A549 (cell line): Measurements from ENCODE around the gene NCS1. TPM values are rescaled to one million over a fixed set of nuclear protein-coding genes. Genes with fewer than 3 reads are reported as not detected.

Source experiments
- ATAC-seq, 2 experiments: fragments of 200-7000 bp in 1 of 2; fragments of >200 bp in 1 of 2; cut with Nextera tagmentation in 1 of 2; cut with Tn5 transposase in 1 of 2; 3 replicates each; pipeline versions ENCODE4 v1.8.0 to v1.9.1; 2018 to 2020; ENCODE audit warnings: mild to moderate bottlenecking in 1 of 2, moderate library complexity in 1 of 2
- CTCF ChIA-PET: fragments of 300-600 bp; sonication (Branson Sonifier 250); formaldehyde crosslinking; extraction: SDS; loops from one replicate; lab custom pipeline; 2021; ENCODE audit warnings: antibody characterized with exemption, inconsistent platforms; lab: Yijun Ruan, JAX
- POLR2A ChIA-PET: fragments of 350-600 bp; formaldehyde crosslinking; extraction: SDS; loops from one replicate; lab custom pipeline; 2021; ENCODE audit warnings: antibody characterized with exemption, inconsistent platforms; lab: Yijun Ruan, JAX
- DNase-seq, 2 experiments: peaks; one replicate each; pipeline versions ENCODE4 v3.0.0 to v3.0.0-alpha.2; 2011 to 2016; ENCODE audit warnings: low read depth in 1 of 2, low spot score in 1 of 2
- FAIRE-seq: peaks from 2 replicates; lab custom pipeline; 2011; peaks lifted over from hg19 to GRCh38; lab: Jason Lieb, UNC
- H3K27ac ChIP-seq, 2 experiments: fragments of >200 bp; sonication (Bioruptor Twin); formaldehyde crosslinking; 3 replicates each; pipeline ENCODE4 v1.5.1; 2016 to 2017
- H3K4me1 ChIP-seq: fragments of >200 bp; sonication (Bioruptor Twin); formaldehyde crosslinking; 3 replicates; pipeline ENCODE4 v1.6.1; 2016
- H3K4me2 ChIP-seq: fragments of >200 bp; sonication (Bioruptor Twin); formaldehyde crosslinking; 3 replicates; pipeline ENCODE4 v1.6.1; 2016
- H3K4me3 ChIP-seq: fragments of >200 bp; sonication (Bioruptor Twin); formaldehyde crosslinking; 3 replicates; pipeline ENCODE4 v1.5.1; 2016
- H3K9me3 ChIP-seq: fragments of >200 bp; sonication (Bioruptor Twin); formaldehyde crosslinking; 3 replicates; pipeline ENCODE4 v1.6.1; 2016
- ATOH8 ChIP-seq: fragments of 250-450 bp; sonication (Bioruptor Pico); IDR thresholded peaks from 2 replicates; pipeline ENCODE4 v1.5.0; 2020; ENCODE audit warnings: low read depth, mild to moderate bottlenecking, moderate library complexity
- CBX2 ChIP-seq: fragments of 200-600 bp; sonication (generic); IDR thresholded peaks from 2 replicates; pipeline ENCODE4 v1.6.1; 2016; ENCODE audit warnings: low read depth, mild to moderate bottlenecking, borderline replicate concordance
- CEBPB ChIP-seq, 2 experiments: fragments of >200 bp in 1 of 2; sonication (Bioruptor Twin) in 1 of 2; formaldehyde crosslinking in 1 of 2; IDR thresholded peaks; 2 replicates each; pipeline ENCODE4 v1.6.1; 2012 to 2016
- EHF ChIP-seq: fragments of 250-450 bp; sonication (Bioruptor Pico); IDR thresholded peaks from 2 replicates; pipeline ENCODE4 v1.5.0; 2020; ENCODE audit warnings: mild to moderate bottlenecking
- EHMT2 ChIP-seq: fragments of 200-600 bp; sonication (generic); IDR thresholded peaks from 2 replicates; pipeline ENCODE4 v1.6.1; 2016; ENCODE audit warnings: antibody characterized with exemption, low read depth, mild to moderate bottlenecking, moderate library complexity
- FOXS1 ChIP-seq: fragments of 250-450 bp; sonication (Bioruptor Pico); IDR thresholded peaks from 2 replicates; pipeline ENCODE4 v1.5.0; 2020; ENCODE audit warnings: mild to moderate bottlenecking, moderate library complexity
- HDAC2 ChIP-seq: fragments of 200-600 bp; sonication (generic); IDR thresholded peaks from 2 replicates; pipeline ENCODE4 v1.6.1; 2016
- HOXA7 ChIP-seq: fragments of 250-450 bp; sonication (Bioruptor Pico); IDR thresholded peaks from 2 replicates; pipeline ENCODE4 v1.5.0; 2020; ENCODE audit warnings: mild to moderate bottlenecking, moderate library complexity
- HOXB5 ChIP-seq: fragments of 250-450 bp; sonication (Bioruptor Pico); IDR thresholded peaks from 2 replicates; pipeline ENCODE4 v1.5.0; 2020; ENCODE audit warnings: mild to moderate bottlenecking, moderate library complexity
- JUN ChIP-seq, 2 experiments: fragments of >200 bp; sonication (Bioruptor Twin); formaldehyde crosslinking; IDR thresholded peaks; 2 replicates in 1 of 2; 3 replicates in 1 of 2; pipeline ENCODE4 v1.6.1; 2016 to 2017
- JUNB ChIP-seq: fragments of >200 bp; sonication (Bioruptor Twin); formaldehyde crosslinking; IDR thresholded peaks from 2 replicates; pipeline ENCODE4 v1.6.1; 2016
- KDM5A ChIP-seq: fragments of 200-600 bp; sonication (generic); IDR thresholded peaks from 2 replicates; pipeline ENCODE4 v1.6.1; 2016; ENCODE audit warnings: antibody characterized with exemption, mild to moderate bottlenecking
- MAFK ChIP-seq: fragments of 450-650 bp; IDR thresholded peaks from 2 replicates; pipeline ENCODE4 v1.6.1; 2014; ENCODE audit not compliant: partially characterized antibody
- MYC ChIP-seq: IDR thresholded peaks from 2 replicates; pipeline ENCODE4 v1.6.1; 2012; ENCODE audit warnings: mild to moderate bottlenecking, inconsistent platforms, low read length, improper control_type of control experiment, borderline replicate concordance
- NFE2L2 ChIP-seq: fragments of 150-350 bp; conservative IDR thresholded peaks from 2 replicates; pipeline ENCODE4 v1.6.1; 2014; ENCODE audit warnings: low read length
- REST ChIP-seq: fragments of 200-600 bp; sonication (generic); IDR thresholded peaks from 2 replicates; pipeline ENCODE4 v1.6.1; 2016; ENCODE audit warnings: antibody characterized with exemption, mild to moderate bottlenecking, moderate library complexity
- RFX5 ChIP-seq: fragments of 450-650 bp; IDR thresholded peaks from 2 replicates; pipeline ENCODE4 v1.7.1; 2014; ENCODE audit warnings: antibody characterized with exemption, mild to moderate bottlenecking, moderate library complexity
- RNF2 ChIP-seq: fragments of 200-600 bp; sonication (generic); IDR thresholded peaks from 2 replicates; pipeline ENCODE4 v1.6.1; 2016; ENCODE audit warnings: low read depth, mild to moderate bottlenecking, antibody characterized with exemption, moderate library complexity, borderline replicate concordance
- TFCP2L1 ChIP-seq: fragments of 250-450 bp; sonication (Bioruptor Pico); IDR thresholded peaks from 2 replicates; pipeline ENCODE4 v1.5.0; 2021; ENCODE audit warnings: mild to moderate bottlenecking
- ZFP36 ChIP-seq: fragments of 450-650 bp; IDR thresholded peaks from 2 replicates; pipeline ENCODE4 v1.6.1; 2014; ENCODE audit warnings: borderline replicate concordance; ENCODE audit not compliant: partially characterized antibody
- ZNF302 ChIP-seq: fragments of 250-450 bp; sonication (Bioruptor Pico); IDR thresholded peaks from 2 replicates; pipeline ENCODE4 v1.9.0; 2021; ENCODE audit warnings: inconsistent platforms, mild to moderate bottlenecking, moderate library complexity
- ZSCAN20 ChIP-seq: fragments of 250-450 bp; sonication (Bioruptor Pico); IDR thresholded peaks from 2 replicates; pipeline ENCODE4 v1.8.0; 2022; ENCODE audit warnings: mild to moderate bottlenecking, moderate library complexity
- WGBS: methylation state at CpG from one replicate; pipeline ENCODE4 v1.1.6; 2017; ENCODE audit errors: missing lambda C conversion rate; 5-methylcytosine and 5-hydroxymethylcytosine counted together
- polyA plus RNA-seq, 4 experiments: library from polyadenylated mRNA; depleted of rRNA in 3 of 4; stranded (reverse); fragments of >200 nt; fragmentation: RNase III in 1 of 4; extraction: RNeasy Plus Mini Kit Qiagen cat#74134 plus additional on column Dnase treatment in 1 of 4; gene quantifications; 2 replicates in 3 of 4; 3 replicates in 1 of 4; pipeline ENCODE4 v1.2.3, GENCODE V29; 2011 to 2017

The NCS1 gene
- polyA plus RNA-seq, 2 of the 4 experiments (the other 2 are of a cell fraction) = 17.9 to 21.9 TPM

GRCh38 chr9:130254747-130255630, 82.8 kb downstream of the NCS1 start:
- CTCF ChIA-PET = interaction anchor here (1.1 to 5.6 kb wide), 9 partner anchors 9 to 343 kb away, joined by 3 to 46 read pairs (median 4); no protein-coding TSS in a partner anchor
- FAIRE-seq = no peak
- H3K4me2 ChIP-seq = no peak overlapping the region

DNA sequence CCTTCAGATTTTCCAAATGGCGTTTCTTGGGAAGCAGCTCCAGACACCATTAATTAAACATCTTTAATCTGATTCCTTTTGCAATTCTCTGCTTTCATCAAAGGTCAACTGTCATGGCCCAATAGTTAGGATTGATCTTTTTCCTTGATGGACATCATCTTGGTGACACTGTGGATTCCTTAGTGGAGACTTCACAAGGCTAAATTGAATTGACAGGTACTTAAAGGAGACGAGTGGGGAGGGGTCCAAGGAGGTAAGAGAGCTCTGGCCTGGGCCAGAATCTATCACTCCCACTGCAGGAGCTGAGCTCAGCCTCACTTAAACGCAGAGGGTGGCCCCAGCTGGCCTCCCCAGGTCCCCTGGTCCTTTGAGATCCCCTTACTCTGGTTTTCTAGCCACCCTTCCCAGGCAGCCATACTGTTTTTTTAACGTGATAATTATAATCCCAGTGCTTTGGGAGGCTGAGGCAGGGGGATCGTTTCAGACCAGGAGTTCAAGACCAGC, 83.5 kb downstream of the NCS1 start:
- ChIA-PET POLR2A (no interaction called here), CTCF (interaction anchor here (1.1 to 5.6 kb wide), 9 partner anchors 9 to 344 kb away, joined by 3 to 46 read pairs (median 4); no protein-coding TSS in a partner anchor)
- 19% methylated on average over 5 of the region's 5 CpGs for WGBS
- H3K4me1 ChIP-seq = no peaks in the 10 kb centered on the region
- TF ChIP-seq HOXB5 (CRISPR knock-in tag) (no peak), JUN (IDR thresholded peaks at IDR 0.05) (no peak), EHF (CRISPR knock-in tag) (no peak), RNF2 (no peak), HOXA7 (CRISPR knock-in tag) (no peak), NFE2L2 (no peak), MYC (no peak), RFX5 (no peak), REST (no peak), MAFK (no peak), JUNB (no peak), CEBPB (IDR thresholded peaks at IDR 0.05) (no peak), ZSCAN20 (CRISPR knock-in tag) (no peak), ATOH8 (CRISPR knock-in tag) (no peak)
- TF ChIP-seq, all 56 proteins: peak for 0
- no peak for FAIRE-seq
- Histone ChIP-seq H3K27ac (no peak overlapping the region), H3K9me3 (peaks cover 3% of the 10 kb centered on the region; the same call in 1 of the 3 replicates), H3K4me3 (no peak overlapping the region), H3K4me2 (no peak overlapping the region)
- no peak for ATAC-seq
- DNase-seq = no peak

More at GRCh38 chr9:130254747-130255630, 82.8 kb downstream of the NCS1 start:
- Histone ChIP-seq H3K4me3 (no peak overlapping the region), H3K9me3 (peaks cover 3% of the 10 kb centered on the region; the same call in 1 of the 3 replicates), H3K4me1 (no peaks in the 10 kb centered on the region), H3K27ac (no peak overlapping the region)
- TF ChIP-seq CBX2 (no peak), ZSCAN20 (CRISPR knock-in tag) (no peak), JUNB (no peak), FOXS1 (CRISPR knock-in tag) (no peak), RNF2 (no peak), KDM5A (no peak), EHMT2 (no peak), ZFP36 (no peak), ZNF302 (CRISPR knock-in tag) (no peak), HOXB5 (CRISPR knock-in tag) (no peak), HDAC2 (no peak), NFE2L2 (no peak), TFCP2L1 (CRISPR knock-in tag) (no peak)
- ATAC-seq (no peak), DNase-seq (no peak)
- POLR2A ChIA-PET = no interaction called here
- 76% methylated on average over 21 of the region's 23 CpGs for WGBS
